HG03175 (cell line): ENCODE results near the gene RAB25.

Source experiments
- ATAC-seq: cut with Tn5 transposase; IDR thresholded peaks from one replicate; pipeline ENCODE4 v1.9.1; 2021; ENCODE audit warnings: mild to moderate bottlenecking, moderate library complexity; ENCODE audit not compliant: unreplicated experiment

The RAB25 gene

DNA sequence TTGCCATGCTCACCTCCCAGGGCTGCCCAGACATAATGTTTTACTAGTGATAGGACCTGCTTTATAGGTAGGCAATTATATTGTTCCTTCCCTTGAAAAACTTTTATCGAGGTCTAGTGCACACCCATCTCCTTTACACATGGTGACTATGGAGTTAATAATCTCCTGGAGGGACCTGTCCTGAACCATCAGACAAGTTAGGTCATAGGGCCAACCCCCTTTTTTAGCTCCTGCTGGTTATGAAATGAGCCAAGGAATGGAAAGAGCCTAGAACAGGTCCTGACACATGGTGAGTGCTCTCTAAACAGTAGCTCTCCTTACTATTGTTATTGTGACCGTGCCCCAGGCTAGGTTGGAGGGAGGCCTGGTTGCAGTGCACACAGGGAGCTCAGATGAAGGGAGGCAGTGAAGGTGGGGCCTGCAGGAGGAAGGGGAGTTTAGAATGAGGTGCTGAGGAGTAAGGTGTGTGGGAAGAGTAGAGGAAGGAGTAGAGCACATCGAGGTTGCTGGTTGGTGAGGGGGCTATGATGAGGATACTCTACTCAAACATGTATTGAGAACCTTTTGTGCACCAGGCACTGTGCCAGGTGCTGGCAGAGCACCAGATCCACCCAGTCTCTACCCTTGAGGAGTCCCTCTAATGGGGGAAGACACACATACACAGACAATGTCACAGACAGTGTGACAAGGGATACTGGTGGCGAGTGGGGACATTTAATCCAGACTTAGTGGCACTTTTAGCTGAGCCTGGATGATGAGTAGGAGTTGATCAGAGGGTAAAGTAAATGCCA, 39.4 kb downstream of the RAB25 start:
- ATAC-seq, result no peak

DNA sequence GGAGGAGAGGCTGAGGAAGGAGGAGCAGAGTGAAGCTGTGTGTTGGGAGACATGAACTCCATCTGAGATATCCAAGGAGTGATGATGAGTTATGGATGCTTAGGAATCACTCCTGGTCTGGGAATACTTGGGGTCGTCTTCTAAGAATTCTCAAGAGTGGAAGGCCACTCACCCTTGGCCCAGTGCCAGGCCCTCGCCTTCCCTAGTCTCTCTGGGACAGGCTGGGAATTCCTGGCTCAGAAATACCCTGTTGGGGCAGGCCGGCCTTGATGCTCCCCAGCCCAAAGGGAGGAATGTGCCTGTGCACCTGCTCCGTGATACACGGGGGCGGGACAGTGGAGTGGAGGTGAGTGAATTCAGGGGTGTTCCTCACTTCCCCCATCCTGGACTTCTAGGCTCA, 40.9 kb downstream of the RAB25 start:
- ATAC-seq, result no peak

DNA sequence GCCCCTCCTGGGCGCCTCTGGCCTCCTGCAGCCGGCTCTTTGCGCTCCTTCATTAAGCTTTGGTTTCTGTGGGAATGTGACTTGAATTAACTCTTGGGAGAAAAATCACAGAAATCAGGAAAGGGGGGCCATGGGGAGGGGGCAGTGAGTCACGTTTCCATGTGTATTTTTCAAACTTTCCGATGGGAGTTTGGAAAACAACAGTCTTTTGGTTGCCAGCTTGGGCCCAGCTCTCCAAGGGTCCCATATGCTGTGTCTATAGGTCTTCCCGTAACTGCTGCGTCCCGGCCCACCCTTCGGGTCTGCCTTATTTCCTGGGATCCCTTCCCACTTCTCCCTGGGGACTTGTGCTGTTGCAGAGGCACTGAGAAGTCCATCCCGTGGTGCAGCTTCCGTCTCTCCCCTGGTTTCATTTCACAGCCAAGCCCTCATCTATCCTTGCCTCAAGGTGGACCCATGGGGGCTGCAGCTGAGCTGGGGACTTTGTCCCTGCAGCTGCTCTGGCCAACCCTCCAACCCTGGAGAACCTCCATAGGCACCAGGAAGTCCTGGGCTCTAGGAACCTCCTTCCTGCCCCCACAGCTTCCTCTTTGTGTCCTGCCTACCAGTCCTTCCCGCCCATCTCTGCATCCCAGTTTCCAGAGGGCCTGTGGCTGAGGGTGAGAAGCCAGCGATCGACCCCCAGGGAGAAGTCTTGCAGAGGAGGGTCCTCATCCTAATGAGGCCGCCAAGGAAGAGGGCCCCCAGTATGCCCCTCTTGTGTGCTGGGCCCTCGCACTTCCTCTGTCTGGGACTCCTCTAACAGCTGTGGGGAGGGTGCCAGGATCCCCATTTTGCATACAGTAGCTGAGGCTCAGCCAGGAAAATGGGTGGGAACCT, 41.9 kb downstream of the RAB25 start:
- no peak for ATAC-seq

DNA sequence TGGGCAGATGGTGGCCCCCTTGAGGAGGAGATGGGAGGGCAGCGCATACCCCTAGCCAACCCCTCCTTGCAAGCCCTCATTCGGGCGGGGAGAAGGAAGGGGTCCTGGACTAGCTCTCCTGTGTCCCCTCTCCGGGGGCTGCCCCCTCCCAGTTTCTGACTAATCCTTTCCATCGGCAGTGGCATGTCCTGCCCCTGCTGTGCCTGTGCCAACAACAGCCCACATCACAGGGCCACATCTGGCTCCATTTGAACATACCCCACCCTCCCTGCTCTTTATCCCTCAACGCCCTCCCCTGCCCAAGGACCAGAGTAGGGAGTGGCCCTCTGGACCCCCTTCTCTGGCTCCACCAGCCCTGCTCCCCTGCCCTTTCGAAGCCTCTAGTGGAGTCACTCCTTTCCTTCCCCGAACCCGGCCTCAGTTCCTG, 42.6 kb downstream of the RAB25 start:
- ATAC-seq, result no peak

DNA sequence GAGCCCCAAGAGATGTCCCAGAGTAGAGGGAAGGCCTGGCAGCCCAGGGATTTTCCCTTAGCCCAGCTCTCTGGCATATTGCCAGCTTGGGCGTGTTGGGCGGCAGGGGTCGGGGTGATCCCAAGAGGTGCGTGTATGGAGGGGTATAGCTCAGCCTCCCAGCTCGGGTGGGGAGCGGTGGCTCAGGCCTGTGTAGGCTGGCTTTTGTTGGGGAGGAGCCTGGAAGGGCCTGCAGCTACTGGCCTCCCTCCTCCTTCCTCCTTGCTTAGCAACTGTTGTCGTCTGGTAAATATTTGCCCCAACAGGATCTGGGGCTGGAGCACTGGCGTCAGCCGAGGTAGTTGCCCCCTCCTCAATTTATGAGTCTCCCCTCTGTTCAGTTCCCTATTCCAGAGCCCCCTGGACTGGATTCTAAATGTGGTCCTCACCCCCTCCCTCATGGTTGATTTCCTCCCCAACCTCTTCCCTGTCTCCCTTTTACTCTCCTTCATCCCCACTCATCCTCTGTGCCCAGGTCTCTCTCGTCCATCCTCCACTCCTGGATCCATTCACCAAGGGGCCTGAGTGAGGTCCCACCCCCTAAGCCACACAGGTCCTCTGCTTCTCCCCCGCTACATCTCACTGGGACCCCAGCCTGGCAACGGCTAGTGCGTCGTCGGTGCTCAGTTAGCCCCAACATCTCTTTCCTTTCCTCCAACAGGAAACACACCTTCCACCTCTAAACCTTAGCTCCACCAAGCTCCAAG, 43.3 kb downstream of the RAB25 start:
- ATAC-seq, result no peak

DNA sequence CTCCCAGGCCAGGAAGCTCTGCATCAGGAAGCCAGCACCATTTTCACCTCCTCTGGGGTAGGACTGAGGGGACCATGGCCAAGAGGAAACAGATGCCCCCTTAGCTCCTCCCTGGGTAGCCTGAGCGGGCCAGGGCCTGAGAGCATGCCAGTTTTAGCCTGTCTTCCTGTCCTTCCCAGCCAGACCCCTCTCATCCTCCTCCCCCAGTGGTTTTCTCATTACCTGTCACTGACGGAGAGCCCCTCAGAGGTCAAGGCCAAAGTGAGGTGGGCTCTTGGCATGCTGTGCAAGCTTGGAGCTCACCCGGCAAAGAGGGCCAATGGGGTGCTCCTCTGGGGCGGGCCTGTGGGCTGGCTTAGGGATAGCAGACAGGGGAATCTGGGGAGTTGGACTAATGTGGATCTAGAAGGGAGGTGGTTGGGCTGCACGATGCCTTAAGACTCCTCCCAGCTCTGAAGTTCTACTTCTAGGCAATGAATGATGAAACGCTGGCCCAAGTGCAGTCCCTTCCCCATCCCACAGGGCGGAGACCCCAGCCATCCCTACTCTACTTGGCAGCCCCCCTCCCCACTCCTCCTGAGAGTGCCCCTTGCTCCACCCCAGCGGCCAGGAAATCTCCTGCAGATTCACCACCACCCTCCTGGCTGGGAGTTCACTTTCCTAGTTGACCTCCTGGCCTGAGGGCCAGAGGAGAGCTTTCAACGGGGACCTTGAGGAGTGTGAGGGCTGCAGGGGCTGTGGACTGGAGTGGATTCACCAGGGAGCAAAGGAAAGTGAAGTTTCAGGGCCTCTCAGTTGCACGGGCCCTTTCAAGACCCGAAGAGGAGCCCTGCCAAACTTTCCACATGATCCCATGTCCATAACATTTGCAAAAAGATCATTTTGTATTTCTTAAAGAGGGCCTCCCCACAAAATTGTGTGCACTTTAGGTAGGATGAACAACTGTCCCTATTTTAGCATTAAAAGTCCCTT, 44.2 kb downstream of the RAB25 start:
- ATAC-seq, result no peak

DNA sequence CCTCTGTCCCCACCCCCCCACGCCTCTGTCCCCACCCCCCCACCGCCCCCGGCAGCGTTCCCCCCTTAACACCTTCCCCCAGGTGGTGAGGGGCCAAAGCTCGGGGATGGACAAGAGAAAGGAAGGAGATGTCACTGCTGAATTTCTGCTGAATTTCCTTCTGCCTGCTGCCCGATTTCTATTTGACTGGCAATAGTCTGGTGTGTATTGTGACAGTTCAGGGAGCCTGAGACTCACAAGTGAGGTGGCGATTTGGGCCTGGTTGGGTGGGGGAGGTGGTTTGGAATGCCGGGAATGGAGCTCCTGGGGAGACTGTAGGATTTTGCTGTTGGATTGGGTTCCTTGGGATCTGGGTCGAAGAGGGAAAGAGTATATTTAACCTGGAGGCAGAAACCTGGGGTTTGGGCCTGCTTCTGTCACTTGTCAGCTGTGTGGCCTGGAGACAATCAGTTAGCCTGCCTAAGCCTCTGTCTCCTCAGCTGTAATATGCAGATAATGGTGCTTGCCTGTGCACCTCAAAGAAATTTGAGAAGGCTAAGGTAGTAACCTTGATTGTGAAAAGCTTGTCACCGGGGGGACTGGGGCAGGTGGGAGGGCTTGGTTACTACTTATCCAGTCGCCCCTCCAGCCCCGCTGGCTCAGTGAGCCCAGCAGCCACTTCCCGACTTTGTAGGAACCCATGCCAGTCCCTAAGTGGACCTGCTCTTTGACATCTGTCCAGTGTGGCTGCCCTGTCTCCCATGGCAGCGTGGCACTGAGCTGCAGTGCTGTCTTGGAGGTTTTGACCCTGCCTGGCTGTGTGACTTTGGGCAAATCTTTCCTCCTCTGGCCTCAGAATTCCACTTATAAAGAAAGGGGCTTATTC, 45.9 kb downstream of the RAB25 start:
- ATAC-seq, result no peak

DNA sequence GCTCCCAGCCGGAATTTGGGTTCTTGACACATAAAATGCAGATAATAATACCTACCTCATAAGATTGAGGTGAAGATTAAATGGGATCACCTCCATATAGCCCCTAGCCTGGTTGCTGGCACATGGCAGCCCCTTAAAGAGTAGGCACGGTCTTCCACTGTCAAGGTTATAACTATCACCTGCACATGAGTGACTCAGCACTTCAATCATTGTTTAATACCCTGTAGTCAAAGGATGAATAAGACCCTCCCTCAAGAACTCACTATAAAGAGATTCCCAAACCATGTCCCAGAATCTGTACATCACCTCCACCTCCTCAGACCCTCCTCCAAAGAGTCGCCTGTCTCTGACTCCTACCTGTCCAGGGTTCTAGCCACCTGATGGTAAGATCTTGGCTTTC, 47.1 kb downstream of the RAB25 start:
- ATAC-seq, result no peak

DNA sequence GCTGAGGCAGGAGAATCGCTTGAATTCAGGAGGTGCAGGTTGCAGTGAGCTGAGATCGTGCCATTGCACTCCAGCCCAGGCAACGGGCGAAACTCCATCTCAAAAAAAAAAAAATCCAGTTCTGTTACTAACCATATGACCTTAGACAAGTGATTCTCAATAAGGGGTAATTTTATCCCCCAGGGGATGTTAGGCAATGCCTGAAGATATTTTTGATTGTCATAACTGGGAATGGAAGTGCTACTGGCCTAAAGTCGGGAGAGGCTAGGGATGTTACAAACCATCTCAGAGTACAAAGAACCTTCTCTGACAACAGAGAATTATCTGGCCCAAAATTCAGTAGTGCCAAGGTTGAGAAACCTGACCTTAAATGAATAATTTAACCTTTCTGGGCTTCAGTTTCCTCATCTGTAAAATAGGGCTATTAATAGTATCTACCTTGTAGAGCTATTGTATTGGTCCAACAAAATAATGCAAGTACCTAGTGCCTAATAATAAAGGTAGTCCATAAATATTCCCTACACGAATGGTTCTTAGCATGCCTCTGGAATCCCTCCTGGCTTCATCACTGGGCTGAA, 47.8 kb downstream of the RAB25 start:
- ATAC-seq, result no peak

DNA sequence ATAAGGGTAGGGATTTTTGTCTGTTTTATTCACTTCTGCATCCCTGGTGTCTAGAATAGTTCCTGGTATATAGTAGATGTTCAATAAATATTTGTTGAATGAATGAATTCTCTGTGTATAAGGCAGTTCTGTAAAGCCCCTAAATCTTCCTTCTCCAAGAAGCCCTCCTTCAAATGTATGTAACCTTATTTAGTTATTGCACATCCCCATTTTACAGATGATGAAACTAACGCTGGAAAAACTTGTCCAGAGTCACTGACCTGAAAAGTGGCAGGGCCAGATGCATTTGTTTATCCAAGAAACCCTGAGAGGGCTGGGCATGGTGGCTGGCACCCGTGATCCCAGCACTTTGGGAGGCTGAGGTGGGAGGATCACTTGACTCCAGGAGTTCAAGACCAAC, 49.3 kb downstream of the RAB25 start:
- ATAC-seq, result no peak

DNA sequence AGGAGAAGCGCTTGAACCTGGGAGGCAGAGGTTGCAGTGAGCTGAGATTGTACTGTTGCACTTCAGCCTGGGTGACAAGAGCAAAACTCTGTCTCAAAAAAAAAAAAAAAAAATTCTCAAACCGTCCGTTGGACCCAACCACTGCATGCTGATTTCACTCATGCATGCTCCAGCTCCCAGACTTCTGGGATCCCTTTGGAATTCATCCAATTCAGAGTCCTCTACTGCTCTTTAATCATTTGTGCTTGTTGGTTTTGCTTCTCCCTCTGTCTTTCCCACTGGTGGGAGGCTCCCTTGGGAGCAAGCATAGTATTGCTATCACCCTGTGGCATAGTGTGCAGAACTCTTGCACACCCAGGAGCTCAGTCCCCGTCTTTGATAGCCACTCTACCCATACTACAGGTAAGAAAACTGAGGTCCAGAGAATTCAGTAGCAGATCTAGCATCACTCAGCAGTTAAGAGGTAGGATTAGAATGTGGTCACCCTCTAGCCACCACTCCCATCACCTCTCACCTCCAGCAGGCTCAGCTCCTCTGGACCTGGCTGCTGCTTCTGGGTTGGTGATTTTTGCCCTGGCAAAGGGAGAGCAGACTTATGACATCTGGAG, 50.5 kb downstream of the RAB25 start:
- no peak for ATAC-seq

DNA sequence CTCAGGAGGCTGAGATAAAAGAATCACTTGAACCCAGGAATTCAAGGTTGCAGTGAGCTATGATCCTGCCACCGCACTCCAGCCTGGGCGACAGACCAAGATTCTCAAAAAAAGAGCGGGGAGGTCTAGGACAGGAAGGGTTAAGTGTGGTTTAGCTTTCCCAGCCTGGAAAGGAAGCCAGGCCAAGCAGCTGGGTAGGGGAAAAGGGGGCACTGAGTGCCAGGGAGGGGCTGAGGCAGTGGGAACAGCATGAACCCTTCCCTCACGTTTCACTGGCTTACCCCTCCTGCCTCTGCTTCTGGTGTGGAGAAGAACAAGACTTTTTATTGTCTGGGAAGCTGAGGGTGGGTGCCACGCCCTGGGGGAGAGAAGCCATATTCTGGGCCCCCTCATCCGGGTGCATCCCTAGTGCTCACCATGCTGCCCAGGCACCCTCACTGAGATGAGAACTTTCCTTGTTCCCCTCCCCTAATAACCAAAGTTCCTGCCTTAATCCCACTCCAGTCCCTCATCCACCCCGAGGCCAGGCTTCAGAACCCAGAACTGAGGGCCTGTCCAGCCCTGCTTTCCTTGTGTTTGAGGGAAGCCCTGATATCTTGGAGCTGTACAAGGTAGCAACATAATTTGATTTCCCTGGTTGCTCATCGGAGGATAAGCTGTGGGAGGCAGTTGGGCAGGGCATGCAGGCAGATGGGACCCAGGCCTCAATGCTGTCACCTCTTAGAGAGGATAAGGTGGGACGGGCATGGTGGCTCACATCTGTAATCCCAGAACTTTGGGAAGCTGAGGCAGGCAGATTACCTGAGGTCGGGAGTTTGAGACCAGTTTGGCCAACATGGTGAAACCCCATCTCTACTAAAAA, 51.5 kb downstream of the RAB25 start:
- ATAC-seq, result no peak

DNA sequence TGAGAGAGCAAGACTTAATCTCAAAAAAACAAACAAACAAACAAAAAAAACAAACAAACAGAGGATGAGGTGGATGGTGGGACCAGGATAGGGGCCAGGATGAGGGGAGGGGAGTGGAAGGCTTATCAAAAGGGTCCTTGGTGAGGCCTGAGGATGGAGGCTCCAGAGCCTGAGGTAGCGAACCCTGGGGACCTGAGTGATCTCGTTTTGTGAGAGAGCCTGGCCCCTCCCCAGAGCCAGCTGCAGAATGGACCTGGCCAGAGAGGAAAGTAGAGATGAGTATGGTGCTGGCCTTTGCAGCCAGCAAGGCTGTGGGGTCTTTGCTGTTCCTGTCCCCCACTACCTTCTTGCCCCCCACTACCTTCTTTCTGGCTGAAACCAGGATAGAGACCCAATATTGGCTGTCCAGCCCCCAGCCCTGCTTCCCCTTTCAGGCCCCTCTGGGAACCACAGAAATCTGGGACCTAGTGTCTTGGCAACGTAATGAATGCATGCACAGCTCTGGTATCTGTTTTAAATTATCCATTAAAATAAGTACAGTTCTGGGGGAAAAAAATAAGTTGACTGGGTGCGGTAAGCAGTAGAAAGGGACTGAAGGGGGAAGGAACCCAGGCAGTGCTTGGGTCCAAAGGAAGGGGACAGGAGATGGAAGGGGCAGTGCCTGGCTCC, 52.5 kb downstream of the RAB25 start:
- ATAC-seq, result no peak

DNA sequence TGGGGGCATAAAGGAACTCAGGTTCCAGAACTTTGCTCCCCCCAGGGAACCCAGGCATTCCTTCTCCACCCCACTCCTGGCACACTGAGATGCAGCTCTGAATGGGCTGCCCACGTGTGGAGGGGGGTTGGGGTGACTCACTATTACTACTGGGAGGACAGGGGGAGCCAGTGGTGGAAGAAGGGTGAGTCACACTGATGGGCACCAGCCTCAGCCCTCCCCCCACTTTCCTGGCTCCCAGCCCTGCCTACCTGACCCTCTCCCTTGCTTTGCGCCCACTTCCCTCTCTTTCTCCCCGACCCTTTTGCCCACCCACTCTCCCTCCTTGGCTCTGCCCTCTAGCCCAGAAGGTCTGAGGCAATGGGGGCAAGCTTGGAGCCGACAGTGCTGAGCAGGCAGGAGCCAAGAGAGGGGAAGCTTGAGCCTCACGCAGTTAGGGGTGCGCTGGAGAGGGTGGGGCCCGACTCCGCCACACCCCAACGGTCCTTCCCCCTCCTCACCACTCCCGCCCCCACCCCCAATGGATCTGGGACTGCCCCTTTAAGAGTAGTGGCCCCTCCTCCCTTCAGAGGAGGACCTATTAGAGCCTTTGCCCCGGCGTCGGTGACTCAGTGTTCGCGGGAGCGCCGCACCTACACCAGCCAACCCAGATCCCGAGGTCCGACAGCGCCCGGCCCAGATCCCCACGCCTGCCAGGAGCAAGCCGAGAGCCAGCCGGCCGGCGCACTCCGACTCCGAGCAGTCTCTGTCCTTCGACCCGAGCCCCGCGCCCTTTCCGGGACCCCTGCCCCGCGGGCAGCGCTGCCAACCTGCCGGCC, 53.4 kb downstream of the RAB25 start, which contains the start of gene LMNA:
TSS of gene LMNA (plus strand) at position 611 of the 818 bp plus-strand sequence. CDS start 208 bp downstream, outside the sequence.
- ATAC-seq, result peak; percentile 58

DNA sequence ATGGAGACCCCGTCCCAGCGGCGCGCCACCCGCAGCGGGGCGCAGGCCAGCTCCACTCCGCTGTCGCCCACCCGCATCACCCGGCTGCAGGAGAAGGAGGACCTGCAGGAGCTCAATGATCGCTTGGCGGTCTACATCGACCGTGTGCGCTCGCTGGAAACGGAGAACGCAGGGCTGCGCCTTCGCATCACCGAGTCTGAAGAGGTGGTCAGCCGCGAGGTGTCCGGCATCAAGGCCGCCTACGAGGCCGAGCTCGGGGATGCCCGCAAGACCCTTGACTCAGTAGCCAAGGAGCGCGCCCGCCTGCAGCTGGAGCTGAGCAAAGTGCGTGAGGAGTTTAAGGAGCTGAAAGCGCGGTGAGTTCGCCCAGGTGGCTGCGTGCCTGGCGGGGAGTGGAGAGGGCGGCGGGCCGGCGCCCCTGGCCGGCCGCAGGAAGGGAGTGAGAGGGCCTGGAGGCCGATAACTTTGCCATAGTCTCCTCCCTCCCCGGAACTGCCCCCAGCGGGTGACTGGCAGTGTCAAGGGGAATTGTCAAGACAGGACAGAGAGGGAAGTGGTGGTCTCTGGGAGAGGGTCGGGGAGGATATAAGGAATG, 54.1 kb downstream of the RAB25 start:
- peak; percentile 21 for ATAC-seq
